ENCODE data around the gene AMBP. TPM values are rescaled to one million over a fixed set of nuclear protein-coding genes. Genes with fewer than 3 reads are reported as not detected.

Gene AMBP
- total RNA-seq, 2 donors from 2014 or later = 53.4 to 307 TPM

GRCh38 chr9:114112778-114113584, 34.9 kb upstream of the AMBP start:
- no peak for TF ChIP-seq POLR2A (IDR thresholded peaks at IDR 0.05)
- TF ChIP-seq CTCF (IDR thresholded peaks at IDR 0.05) = no peak
- intact Hi-C loops (cut with DNase I) = no loop called here
- H3K4me3 ChIP-seq = no peak overlapping the region
- peak; percentile 31 for ATAC-seq
- peaks cover 24% of the 10 kb centered on the region for H3K4me1 ChIP-seq
- DNase-seq = peak; percentile 55 to 77 (median 69)
- WGBS, 2 donors = 23 to 41% methylated on average over 8 to 9 of the region's 10 CpGs
- H3K36me3 ChIP-seq (replicated peaks in 1 of 2; ENCODE audit: insufficient read depth in 1 of 2, low read depth in 2 of 2) = no peaks in the 10 kb centered on the region
- no peaks in the 10 kb centered on the region for H3K27me3 ChIP-seq
- no peaks in the 10 kb centered on the region for H3K9me3 ChIP-seq
- peak overlapping the region in 1 of 4 donors; percentile 21 for H3K27ac ChIP-seq

DNA sequence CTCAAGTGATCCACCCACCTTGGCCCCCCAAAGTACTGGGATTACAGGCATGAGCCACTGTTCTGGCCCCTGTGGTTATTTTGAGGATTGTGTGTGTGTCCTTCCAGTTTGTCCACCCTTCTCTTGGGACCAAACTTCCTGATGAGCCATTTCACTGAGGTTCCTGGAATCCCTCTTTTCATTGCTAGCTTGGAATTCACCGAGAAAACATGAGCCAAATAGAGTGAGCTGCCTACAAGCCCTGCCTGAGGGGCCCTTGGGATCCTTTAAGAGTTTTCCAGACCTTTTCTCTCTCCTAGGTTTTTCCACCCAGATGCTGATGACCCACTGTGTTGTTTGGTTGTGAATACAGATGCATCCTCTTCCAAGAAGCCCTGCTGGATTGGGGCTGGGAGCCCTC, 34.2 kb upstream of the AMBP start:
- 53 to 89% methylated on average over 1 of the region's 1 CpG for WGBS, 2 donors
- H3K27me3 ChIP-seq = no peaks in the 10 kb centered on the region
- peak overlapping the region in 1 of 4 donors; percentile 21 for H3K27ac ChIP-seq
- TF ChIP-seq CTCF (IDR thresholded peaks at IDR 0.05) = no peak
- no peak for TF ChIP-seq POLR2A (IDR thresholded peaks at IDR 0.05)
- no peaks in the 10 kb centered on the region for H3K9me3 ChIP-seq
- DNase-seq (no peak), ATAC-seq (no peak)
- H3K4me1 ChIP-seq = peaks cover 20% of the 10 kb centered on the region
- intact Hi-C loops (cut with DNase I) = no loop called here
- no peaks in the 10 kb centered on the region for H3K36me3 ChIP-seq (replicated peaks in 1 of 2; ENCODE audit: insufficient read depth in 1 of 2, low read depth in 2 of 2)
- H3K4me3 ChIP-seq = no peak overlapping the region

DNA sequence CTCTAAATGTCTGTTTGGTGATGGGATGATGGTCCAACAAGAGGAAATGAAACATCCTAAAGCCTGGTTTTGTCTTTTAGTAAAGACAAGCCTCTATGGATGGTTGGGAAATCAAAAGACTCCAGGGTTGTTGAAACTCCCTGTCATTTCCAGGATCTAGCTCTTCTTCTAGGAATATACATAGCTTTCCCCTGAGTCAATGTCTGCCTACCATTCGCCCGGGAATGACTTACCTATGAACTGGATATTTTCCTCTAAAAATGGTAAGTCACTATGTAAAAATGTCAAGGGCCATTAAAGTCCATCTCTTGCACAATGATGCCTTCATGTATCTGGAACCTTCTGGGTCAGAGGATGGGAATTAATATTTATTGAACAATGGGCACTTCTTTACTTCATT, 32.1 kb upstream of the AMBP start:
- DNase-seq = no peak
- 89 to 97% methylated on average over 2 of the region's 2 CpGs for WGBS, 2 donors
- no peak for ATAC-seq

DNA sequence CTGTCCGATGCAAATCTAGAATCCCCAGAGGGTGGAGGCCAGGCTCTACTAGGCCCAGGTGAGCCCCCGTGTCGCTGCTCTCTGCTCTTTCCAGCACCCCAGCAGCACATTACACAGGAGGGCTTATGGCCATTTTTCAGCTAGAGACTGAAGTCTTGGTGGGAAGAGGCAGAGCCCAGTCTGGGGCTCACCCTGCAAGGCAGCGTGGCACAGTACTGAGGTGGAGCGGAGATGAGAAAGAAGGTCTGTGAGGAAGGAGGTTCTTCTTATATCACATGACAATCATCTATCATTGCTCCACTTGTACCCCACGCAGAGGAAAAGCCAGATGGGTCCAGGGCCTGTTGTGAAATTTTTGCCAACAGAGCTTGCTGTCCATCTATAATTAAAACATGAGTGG, 31.0 kb upstream of the AMBP start:
- H3K27me3 ChIP-seq = no peaks in the 10 kb centered on the region
- H3K9me3 ChIP-seq = no peaks in the 10 kb centered on the region
- DNase-seq (no peak), ATAC-seq (no peak)
- intact Hi-C loops (cut with DNase I) = loop anchor here (5.0 kb wide), 1 partner anchor 183 kb away; no protein-coding TSS in a partner anchor
- TF ChIP-seq POLR2A (IDR thresholded peaks at IDR 0.05) (no peak), CTCF (IDR thresholded peaks at IDR 0.05) (no peak)
- no peak overlapping the region for H3K4me3 ChIP-seq
- H3K36me3 ChIP-seq (replicated peaks in 1 of 2; ENCODE audit: insufficient read depth in 1 of 2, low read depth in 2 of 2) = no peaks in the 10 kb centered on the region
- H3K4me1 ChIP-seq = peaks cover 10% of the 10 kb centered on the region
- 74 to 85% methylated on average over 4 to 6 of the region's 6 CpGs for WGBS, 2 donors
- no peak overlapping the region for H3K27ac ChIP-seq

More for the DNA sequence above, 32.1 kb upstream of the AMBP start:
- Histone ChIP-seq H3K9me3 (no peaks in the 10 kb centered on the region), H3K27ac (no peak overlapping the region), H3K4me1 (peaks cover 10% of the 10 kb centered on the region), H3K27me3 (no peaks in the 10 kb centered on the region), H3K36me3 (replicated peaks in 1 of 2; ENCODE audit: insufficient read depth in 1 of 2, low read depth in 2 of 2) (no peaks in the 10 kb centered on the region), H3K4me3 (no peak overlapping the region)
- no peak for TF ChIP-seq POLR2A (IDR thresholded peaks at IDR 0.05)
- intact Hi-C loops (cut with DNase I) = no loop called here

- no peak overlapping the region for H3K4me3 ChIP-seq
- intact Hi-C loops (cut with DNase I) = loop anchor here (5.0 kb wide), 1 partner anchor 184 kb away; no protein-coding TSS in a partner anchor
- 40 to 49% methylated on average over 21 to 26 of the region's 28 CpGs for WGBS, 2 donors
These were observed 30.1 kb upstream of the AMBP start for GRCh38 chr9:114108016-114108833.

More at GRCh38 chr9:114108016-114108833, 30.1 kb upstream of the AMBP start:
- peak; percentile 83 to 89 (median 88) for DNase-seq
- Histone ChIP-seq H3K36me3 (replicated peaks in 1 of 2; ENCODE audit: insufficient read depth in 1 of 2, low read depth in 2 of 2) (no peaks in the 10 kb centered on the region), H3K27ac (no peak overlapping the region), H3K9me3 (no peaks in the 10 kb centered on the region), H3K27me3 (no peaks in the 10 kb centered on the region), H3K4me1 (peaks cover 7% of the 10 kb centered on the region)
- TF ChIP-seq CTCF (IDR thresholded peaks at IDR 0.05) (peak; percentile 94 to 99 (median 99)), POLR2A (IDR thresholded peaks at IDR 0.05) (no peak)
- ATAC-seq = peak; percentile 98
